ENCODE measurements around the gene ZNF593. TPM values are rescaled to one million over a fixed set of nuclear protein-coding genes. Genes with fewer than 3 reads are reported as not detected.

The ZNF593 gene
- polyA plus RNA-seq, 2 of the 4 experiments (the other 2 are of a cell fraction): 27.2 to 45.4 TPM

GRCh38 chr1:26153966-26154532 is 15.7 kb upstream of the ZNF593 start:
- ChIA-PET CTCF (interaction anchor here (5.2 kb wide), 1 partner anchor 10 kb away, joined by 54 read pairs; no protein-coding TSS in a partner anchor), POLR2A (no interaction called here)
- ATAC-seq (no peak; a peak in 1 of 6 replicates), FAIRE-seq (no peak), DNase-seq (ENCODE audit: low read depth in 1 of 2, low spot score in 1 of 2) (no peak)
- no peak overlapping the region for H3K4me2 ChIP-seq
- WGBS (ENCODE audit: missing lambda C conversion rate): 55% methylated on average over 5 of the region's 5 CpGs
- H3K4me3 ChIP-seq: no peak overlapping the region
- TF ChIP-seq MYC (IDR thresholded peaks at IDR 0.05; ENCODE audit: borderline replicate concordance, low read length) (no peak), TP53 (CRISPR knock-in tag; IDR thresholded peaks at IDR 0.05) (no peak), ZFP36 (IDR thresholded peaks at IDR 0.05; ENCODE audit: borderline replicate concordance, partially characterized antibody) (no peak), ZC3H11A (IDR thresholded peaks at IDR 0.05) (no peak), ESRRA (IDR thresholded peaks at IDR 0.05; ENCODE audit: borderline replicate concordance, low read length) (no peak), CHD4 (IDR thresholded peaks at IDR 0.05; ENCODE audit: borderline replicate concordance) (no peak), FOXS1 (CRISPR knock-in tag; IDR thresholded peaks at IDR 0.05) (no peak), POLR2AphosphoS2 (conservative IDR thresholded peaks at IDR 0.05; ENCODE audit: low read length) (no peak), RAD21 (conservative IDR thresholded peaks at IDR 0.05 in 1 of 2, IDR thresholded peaks at IDR 0.05 in 1 of 2) (no peak), CHD2 (IDR thresholded peaks at IDR 0.05; ENCODE audit: low read length, partially characterized antibody) (no peak), EHF (CRISPR knock-in tag; IDR thresholded peaks at IDR 0.05) (no peak), NPAS2 (CRISPR knock-in tag; IDR thresholded peaks at IDR 0.05; ENCODE audit: borderline replicate concordance) (no peak), EP300 (IDR thresholded peaks at IDR 0.05) (no peak), USF2 (IDR thresholded peaks at IDR 0.05) (no peak), JUN (IDR thresholded peaks at IDR 0.05) (no peak)
- TF ChIP-seq, protein P1, sequence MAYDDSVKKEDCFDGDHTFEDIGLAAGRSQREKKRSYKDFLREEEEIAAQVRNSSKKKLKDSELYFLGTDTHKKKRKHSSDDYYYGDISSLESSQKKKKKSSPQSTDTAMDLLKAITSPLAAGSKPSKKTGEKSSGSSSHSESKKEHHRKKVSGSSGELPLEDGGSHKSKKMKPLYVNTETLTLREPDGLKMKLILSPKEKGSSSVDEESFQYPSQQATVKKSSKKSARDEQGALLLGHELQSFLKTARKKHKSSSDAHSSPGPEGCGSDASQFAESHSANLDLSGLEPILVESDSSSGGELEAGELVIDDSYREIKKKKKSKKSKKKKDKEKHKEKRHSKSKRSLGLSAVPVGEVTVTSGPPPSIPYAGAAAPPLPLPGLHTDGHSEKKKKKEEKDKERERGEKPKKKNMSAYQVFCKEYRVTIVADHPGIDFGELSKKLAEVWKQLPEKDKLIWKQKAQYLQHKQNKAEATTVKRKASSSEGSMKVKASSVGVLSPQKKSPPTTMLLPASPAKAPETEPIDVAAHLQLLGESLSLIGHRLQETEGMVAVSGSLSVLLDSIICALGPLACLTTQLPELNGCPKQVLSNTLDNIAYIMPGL (CRISPR knock-in tag; IDR thresholded peaks at IDR 0.05; ENCODE audit: borderline replicate concordance): no peak
- TF ChIP-seq, protein P2, sequence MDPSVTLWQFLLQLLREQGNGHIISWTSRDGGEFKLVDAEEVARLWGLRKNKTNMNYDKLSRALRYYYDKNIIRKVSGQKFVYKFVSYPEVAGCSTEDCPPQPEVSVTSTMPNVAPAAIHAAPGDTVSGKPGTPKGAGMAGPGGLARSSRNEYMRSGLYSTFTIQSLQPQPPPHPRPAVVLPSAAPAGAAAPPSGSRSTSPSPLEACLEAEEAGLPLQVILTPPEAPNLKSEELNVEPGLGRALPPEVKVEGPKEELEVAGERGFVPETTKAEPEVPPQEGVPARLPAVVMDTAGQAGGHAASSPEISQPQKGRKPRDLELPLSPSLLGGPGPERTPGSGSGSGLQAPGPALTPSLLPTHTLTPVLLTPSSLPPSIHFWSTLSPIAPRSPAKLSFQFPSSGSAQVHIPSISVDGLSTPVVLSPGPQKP (IDR thresholded peaks at IDR 0.05; ENCODE audit: low read depth, low read length): no peak
- TF ChIP-seq, protein P3, sequence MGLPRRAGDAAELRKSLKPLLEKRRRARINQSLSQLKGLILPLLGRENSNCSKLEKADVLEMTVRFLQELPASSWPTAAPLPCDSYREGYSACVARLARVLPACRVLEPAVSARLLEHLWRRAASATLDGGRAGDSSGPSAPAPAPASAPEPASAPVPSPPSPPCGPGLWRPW (IDR thresholded peaks at IDR 0.05): no peak
- TF ChIP-seq, protein P4, sequence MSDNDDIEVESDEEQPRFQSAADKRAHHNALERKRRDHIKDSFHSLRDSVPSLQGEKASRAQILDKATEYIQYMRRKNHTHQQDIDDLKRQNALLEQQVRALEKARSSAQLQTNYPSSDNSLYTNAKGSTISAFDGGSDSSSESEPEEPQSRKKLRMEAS (IDR thresholded peaks at IDR 0.05): no peak
- no peak overlapping the region for H3K27ac ChIP-seq
- H3K4me1 ChIP-seq: peaks cover 7% of the 10 kb centered on the region; the same call in 2 of the 3 replicates
- H3K9me3 ChIP-seq: no peaks in the 10 kb centered on the region

- no peaks in the 10 kb centered on the region for H3K9me3 ChIP-seq
- H3K4me3 ChIP-seq: no peak overlapping the region
- WGBS (ENCODE audit: missing lambda C conversion rate): 80% methylated on average over 9 of the region's 9 CpGs
- ChIA-PET CTCF (interaction anchor here (2.2 to 5.2 kb wide), 3 partner anchors 10 to 15 kb away, joined by 6 to 54 read pairs (median 19); partner anchors contain the start of genes C1orf232 and ZNF593), POLR2A (no interaction called here)
- no peak overlapping the region for H3K4me2 ChIP-seq
- FAIRE-seq (no peak), ATAC-seq (no peak), DNase-seq (ENCODE audit: low read depth in 1 of 2, low spot score in 1 of 2) (no peak)
- H3K4me1 ChIP-seq: peaks cover 7% of the 10 kb centered on the region; the same call in 2 of the 3 replicates
- TF ChIP-seq HEYL (CRISPR knock-in tag; IDR thresholded peaks at IDR 0.05) (no peak), CBX8 (IDR thresholded peaks at IDR 0.05) (no peak), POLR2A (IDR thresholded peaks at IDR 0.05; ENCODE audit: low read length) (no peak)
- no peak overlapping the region for H3K27ac ChIP-seq
Observed at GRCh38 chr1:26154750-26155149, 15.0 kb upstream of the ZNF593 start.
